ENCODE data around the gene COMMD4.
"Not testable (repeated sequence)": the region's sequence is repeated elsewhere in the genome, so short reads cannot be mapped to it uniquely, and the experiment has no call there.

Gene COMMD4

DNA sequence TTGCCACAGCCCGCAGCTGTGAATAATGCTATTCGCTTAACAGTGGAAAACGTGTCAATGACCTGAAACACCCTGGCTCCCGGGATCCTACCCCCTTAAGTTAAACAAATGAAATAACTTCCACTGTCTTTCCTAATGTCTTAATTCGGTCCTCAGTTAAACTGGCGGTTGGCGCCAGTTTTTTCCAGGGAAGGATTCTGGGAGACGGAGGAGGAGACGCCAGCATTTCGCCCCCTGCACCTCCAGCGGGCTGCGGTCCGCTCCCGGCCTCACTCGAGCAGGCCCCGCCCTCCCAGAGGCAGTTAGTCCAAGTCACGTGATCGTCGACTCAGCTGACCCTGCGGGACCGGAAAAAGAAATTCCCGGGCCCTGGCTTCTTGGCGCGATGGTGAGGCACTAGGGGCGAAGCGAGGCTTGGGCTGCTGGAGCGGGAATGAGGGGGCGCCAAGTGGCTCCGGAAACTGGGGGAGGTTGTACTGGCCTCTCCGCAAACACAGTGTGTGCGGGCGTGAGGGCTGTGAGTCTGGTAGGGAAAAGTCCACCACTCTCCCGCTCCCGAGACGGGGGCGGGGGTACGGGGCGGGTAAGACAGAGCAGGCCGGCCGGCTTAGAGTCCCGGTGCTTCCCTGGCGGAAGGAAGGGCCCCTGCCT, at the start of gene COMMD4:
Gene COMMD4 (plus strand): TSS at position 359 of the 651 bp plus-strand sequence. CDS start 27 bp downstream, at position 386.
- peak; percentile 86 for DNase-seq (ENCODE audit: extremely low read depth, low read depth)
- TF ChIP-seq, protein P1, sequence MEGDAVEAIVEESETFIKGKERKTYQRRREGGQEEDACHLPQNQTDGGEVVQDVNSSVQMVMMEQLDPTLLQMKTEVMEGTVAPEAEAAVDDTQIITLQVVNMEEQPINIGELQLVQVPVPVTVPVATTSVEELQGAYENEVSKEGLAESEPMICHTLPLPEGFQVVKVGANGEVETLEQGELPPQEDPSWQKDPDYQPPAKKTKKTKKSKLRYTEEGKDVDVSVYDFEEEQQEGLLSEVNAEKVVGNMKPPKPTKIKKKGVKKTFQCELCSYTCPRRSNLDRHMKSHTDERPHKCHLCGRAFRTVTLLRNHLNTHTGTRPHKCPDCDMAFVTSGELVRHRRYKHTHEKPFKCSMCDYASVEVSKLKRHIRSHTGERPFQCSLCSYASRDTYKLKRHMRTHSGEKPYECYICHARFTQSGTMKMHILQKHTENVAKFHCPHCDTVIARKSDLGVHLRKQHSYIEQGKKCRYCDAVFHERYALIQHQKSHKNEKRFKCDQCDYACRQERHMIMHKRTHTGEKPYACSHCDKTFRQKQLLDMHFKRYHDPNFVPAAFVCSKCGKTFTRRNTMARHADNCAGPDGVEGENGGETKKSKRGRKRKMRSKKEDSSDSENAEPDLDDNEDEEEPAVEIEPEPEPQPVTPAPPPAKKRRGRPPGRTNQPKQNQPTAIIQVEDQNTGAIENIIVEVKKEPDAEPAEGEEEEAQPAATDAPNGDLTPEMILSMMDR (IDR thresholded peaks at IDR 0.05; ENCODE audit: low read depth, low read length), result no peak

DNA sequence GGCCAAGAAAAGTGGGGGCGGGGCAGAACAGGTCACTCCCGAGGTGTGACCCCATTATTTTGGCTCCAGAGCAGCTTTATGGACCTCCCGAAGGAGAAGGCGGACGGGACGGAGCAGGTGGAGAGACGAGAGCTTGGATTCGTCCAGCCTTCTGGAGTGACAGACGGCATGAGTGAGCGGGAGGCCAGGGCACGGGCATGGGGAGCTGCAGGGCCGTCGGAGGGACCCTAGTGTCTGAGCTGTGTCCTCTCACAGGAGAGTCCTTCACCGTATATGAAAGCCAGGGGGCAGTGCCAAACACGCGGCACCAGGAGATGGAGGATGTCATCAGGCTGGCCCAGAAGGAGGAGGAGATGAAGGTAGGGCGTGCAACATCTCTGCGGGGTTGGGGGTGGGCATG, 42.2 kb upstream of the COMMD4 start:
- not testable (repeated sequence) for DNase-seq (ENCODE audit: extremely low read depth, low read depth)

DNA sequence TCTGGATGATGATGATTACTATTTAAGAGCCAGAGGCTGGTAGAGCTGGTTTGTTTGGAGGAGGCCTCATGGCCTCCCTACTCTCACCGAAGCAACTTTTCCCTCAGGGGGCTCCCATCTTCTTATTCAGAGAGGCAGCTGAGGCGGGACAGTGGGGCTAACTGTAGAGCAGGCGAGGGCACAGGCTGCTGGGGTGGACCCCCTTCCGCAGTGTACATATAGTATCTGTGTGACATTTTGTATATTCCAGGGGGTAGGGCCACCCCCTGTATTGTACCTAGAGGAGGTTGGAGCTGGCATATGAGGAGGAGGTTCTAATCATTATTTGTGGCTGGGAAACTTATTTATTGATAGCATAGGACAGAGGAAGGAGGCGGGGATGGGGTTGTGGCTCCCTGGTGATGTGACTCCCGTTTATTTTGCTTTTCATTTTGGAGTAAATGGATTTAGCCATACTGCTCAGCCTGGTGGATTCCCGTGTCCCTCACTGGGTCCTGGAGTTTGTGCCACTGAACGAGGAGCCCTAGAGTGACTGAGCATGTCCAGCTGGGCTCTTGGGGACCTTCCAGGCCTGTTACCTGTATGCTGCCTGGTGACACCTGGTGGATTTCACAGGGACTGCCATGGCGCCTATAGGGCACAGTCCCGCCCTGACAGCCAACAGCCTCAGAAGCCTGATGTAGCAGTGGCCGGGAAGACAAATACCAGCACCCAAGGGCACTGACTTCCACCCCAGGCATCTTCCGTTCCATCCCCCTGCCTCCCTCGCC, 37.1 kb upstream of the COMMD4 start:
- DNase-seq (ENCODE audit: extremely low read depth, low read depth), result not testable (repeated sequence)

DNA sequence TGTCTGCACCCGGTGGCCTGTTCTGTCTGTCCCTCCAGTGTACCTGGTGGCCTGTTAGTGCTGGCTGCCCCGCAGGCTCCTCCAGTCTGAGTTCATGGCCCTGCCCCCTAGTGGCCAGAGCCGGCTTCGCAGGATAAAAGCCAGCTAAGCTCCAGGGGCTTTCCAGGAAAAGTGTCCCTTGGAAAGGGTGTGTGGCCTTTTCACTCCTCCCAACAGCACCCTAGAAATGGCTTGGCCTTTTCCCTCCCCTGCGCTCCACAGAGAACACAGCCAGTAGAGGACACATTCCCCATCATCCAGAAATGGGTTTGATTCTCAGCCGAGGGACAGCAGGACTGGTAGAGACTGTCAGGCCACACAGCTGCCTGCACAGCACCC, 36.6 kb upstream of the COMMD4 start:
- TF ChIP-seq, protein P1 (IDR thresholded peaks at IDR 0.05; ENCODE audit: low read depth, low read length), result peak; percentile 32
- not testable (repeated sequence) for DNase-seq (ENCODE audit: extremely low read depth, low read depth)

DNA sequence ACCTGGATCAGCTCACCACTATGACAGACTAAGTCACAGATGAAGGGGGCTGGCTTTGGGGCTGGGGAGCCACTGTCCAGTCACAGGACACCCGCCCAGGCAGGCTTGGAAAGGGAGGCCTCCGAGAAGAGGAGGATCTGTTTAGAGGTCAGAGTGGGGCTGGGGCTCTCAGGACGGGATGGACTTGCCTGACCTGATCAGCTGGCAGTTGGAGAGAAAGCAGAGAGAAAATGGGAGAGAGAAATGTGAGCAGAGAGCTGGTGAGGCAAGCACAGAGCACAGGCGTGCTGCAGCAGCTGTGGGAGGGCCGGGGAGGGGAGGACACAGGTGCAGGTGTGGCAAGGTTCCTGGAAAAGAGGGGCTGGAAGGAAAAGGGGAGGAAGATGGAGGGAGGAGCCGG, 35.8 kb upstream of the COMMD4 start:
- not testable (repeated sequence) for DNase-seq (ENCODE audit: extremely low read depth, low read depth)

DNA sequence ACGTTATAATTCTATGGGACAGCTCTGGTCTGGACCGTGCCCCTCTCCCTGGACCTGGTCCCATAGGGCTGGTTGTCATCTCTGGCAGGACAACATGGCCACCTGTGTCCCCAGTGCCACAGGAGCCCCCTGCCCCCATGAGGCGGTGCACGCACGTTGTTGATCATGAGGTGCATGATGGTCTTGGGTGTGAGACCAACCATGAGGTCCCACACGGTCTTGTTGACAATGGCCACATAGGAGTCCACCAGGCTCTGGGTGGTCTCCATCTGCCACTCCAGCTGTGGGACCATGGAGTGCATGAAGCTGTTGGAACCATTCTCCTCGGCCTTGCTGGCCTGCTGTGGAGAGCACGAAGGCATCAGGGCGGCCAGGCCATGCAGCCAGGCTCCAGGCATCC, 33.5 kb upstream of the COMMD4 start:
- TF ChIP-seq, protein P1 (IDR thresholded peaks at IDR 0.05; ENCODE audit: low read depth, low read length), result no peak
- DNase-seq (ENCODE audit: extremely low read depth, low read depth), result no peak

DNA sequence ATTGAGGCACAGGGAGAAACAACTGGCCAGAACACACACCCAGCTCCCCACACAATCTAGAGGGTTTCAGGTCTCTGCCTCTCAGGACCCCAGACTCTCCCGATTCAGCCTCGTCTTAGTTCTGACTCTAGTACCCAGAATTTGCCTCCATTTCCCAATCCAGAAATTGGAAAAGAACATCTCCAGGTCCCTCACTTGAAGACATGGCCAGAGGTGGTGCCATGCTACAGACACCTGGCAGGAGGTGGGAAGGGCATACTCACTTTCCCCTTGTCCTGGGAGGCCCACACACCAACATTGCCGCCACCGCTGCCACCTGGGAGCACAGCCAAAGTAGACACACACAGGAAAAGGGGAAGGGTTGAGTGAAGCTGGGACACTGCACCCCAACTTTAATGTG, 33.1 kb upstream of the COMMD4 start:
- not testable (repeated sequence) for DNase-seq (ENCODE audit: extremely low read depth, low read depth)

DNA sequence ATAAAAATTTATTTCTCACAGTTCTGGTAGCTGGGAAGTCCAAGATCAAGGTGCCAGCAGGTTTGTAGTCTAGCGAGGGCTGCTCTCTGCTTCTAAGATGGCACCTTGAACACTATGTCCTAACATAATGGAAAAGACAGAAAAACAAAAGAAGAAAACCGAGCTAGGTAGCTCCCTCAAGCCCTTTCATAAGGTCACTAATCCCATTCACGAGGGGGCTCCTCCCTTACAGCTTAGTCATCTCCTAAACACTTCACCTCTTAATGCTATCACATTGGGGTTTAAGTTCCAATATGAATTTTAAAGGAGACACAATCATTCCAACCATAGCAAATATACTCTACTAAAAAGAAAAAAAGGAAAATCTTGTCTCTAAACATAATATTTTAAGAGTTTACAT, 29.7 kb upstream of the COMMD4 start:
- no peak for DNase-seq (ENCODE audit: extremely low read depth, low read depth)
- TF ChIP-seq, protein P1 (IDR thresholded peaks at IDR 0.05; ENCODE audit: low read depth, low read length), result no peak

DNA sequence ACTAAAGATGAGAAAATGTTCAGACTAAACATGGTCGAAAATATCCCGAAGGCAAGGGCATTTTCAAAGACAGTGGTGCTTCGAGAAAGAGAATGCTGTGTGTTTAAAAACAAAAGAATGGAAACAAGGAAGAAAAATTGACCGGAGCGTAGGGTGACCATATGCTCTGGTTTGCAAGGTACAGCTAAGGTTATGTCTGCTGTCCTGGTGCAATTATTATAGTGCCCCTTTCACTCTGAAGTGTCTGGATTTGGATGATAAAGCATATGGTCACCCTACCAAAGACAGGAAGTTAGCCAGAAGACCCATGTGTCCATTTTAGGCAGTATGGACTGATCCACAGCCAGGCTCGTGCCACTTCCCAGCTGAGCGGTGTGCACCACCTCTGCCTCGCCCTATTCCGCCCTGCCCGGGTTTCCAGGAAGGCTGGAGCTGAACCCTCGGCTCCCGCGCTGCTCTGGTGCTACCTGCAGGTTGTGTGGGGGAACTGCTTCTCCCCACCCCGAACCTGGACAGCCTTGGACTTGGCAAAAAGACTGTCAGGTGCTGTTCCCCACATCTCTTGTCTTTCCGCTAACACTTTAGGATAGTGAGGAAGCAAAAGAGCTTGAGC, 28.0 kb upstream of the COMMD4 start:
- DNase-seq (ENCODE audit: extremely low read depth, low read depth), result no peak

More for the DNA sequence above, 28.0 kb upstream of the COMMD4 start:
- TF ChIP-seq, protein P1 (IDR thresholded peaks at IDR 0.05; ENCODE audit: low read depth, low read length), result peak; percentile 13
